ENCODE data around the gene PTPDC1.

- TF ChIP-seq EZH2 (IDR thresholded peaks at IDR 0.05; ENCODE audit: borderline replicate concordance, insufficient read depth, low read depth, low read length, poor library complexity, severe bottlenecking) = no peak
- no peak for TF ChIP-seq CTCF (IDR thresholded peaks at IDR 0.05)
These were observed 73.0 kb downstream of the PTPDC1 start for GRCh38 chr9:94157050-94157801.
